RWPE2 (cell line): ENCODE measurements around the gene DLG2.

Source experiments
- ATAC-seq: fragments of 200-7000 bp; cut with Tn5 transposase; 3 replicates; pipeline ENCODE4 v1.9.1; 2021; ENCODE audit warnings: low read depth
- DNase-seq: peaks from one replicate; pipeline ENCODE4 v3.0.0-alpha.2; 2020; ENCODE audit warnings: low spot score
- H3K27ac ChIP-seq: fragments of 450-650 bp; 2 replicates; pipeline ENCODE4 v1.5.1; 2017; ENCODE audit warnings: mild to moderate bottlenecking; ENCODE audit not compliant: poor library complexity, severe bottlenecking
- H3K27me3 ChIP-seq: fragments of 250-450 bp; sonication (Bioruptor Pico); 2 replicates; pipeline ENCODE4 v1.5.1; 2021; ENCODE audit warnings: mild to moderate bottlenecking, moderate library complexity; ENCODE audit not compliant: insufficient read depth, poor library complexity, severe bottlenecking
- H3K36me3 ChIP-seq: fragments of 250-450 bp; sonication (Bioruptor Pico); 2 replicates; pipeline ENCODE4 v1.5.1; 2020; ENCODE audit warnings: low read depth, mild to moderate bottlenecking, moderate library complexity
- H3K4me1 ChIP-seq: fragments of 250-450 bp; sonication (Bioruptor Pico); 2 replicates; pipeline ENCODE4 v1.5.1; 2021; ENCODE audit warnings: mild to moderate bottlenecking, moderate library complexity; ENCODE audit not compliant: insufficient read depth, poor library complexity, severe bottlenecking
- H3K4me3 ChIP-seq: fragments of 250-450 bp; sonication (Bioruptor Pico); 2 replicates; pipeline ENCODE4 v1.5.1; 2021; ENCODE audit warnings: mild to moderate bottlenecking, moderate library complexity; ENCODE audit not compliant: severe bottlenecking
- H3K9me3 ChIP-seq: fragments of 250-450 bp; sonication (Bioruptor Pico); 2 replicates; pipeline ENCODE4 v1.5.1; 2021; ENCODE audit warnings: mild to moderate bottlenecking, moderate library complexity; ENCODE audit not compliant: severe bottlenecking
- CTCF ChIP-seq: fragments of 450-650 bp; IDR thresholded peaks from one replicate; pipeline ENCODE4 v1.5.1; 2017; ENCODE audit warnings: mild to moderate bottlenecking, moderate library complexity; ENCODE audit not compliant: poor library complexity, severe bottlenecking

Gene DLG2

DNA sequence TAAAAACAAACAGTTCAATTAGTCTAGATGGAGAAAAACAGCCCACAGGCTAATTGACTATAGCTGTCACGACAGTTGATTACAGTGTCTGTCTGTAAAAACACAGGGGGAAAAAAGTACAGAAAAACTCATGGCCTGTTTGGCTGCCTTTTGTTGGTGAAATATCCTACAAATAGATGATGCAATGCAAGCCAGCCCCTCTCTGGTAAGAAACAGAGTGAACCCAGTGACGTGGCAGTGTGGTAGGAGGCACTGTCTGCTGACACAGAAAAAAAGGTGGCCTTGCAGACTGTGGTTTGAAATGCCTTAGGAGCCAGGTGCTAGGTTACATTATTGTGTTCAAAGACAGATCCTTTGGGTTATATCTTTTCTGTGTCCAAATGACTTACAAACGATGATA lies 1909.6 kb downstream of the DLG2 start:
- Histone ChIP-seq H3K4me1 (no peaks in the 10 kb centered on the region), H3K27ac (no peak overlapping the region), H3K4me3 (no peak overlapping the region), H3K9me3 (no peaks in the 10 kb centered on the region), H3K36me3 (no peaks in the 10 kb centered on the region), H3K27me3 (no peaks in the 10 kb centered on the region)
- no peak for TF ChIP-seq CTCF
- ATAC-seq (no peak), DNase-seq (no peak)

DNA sequence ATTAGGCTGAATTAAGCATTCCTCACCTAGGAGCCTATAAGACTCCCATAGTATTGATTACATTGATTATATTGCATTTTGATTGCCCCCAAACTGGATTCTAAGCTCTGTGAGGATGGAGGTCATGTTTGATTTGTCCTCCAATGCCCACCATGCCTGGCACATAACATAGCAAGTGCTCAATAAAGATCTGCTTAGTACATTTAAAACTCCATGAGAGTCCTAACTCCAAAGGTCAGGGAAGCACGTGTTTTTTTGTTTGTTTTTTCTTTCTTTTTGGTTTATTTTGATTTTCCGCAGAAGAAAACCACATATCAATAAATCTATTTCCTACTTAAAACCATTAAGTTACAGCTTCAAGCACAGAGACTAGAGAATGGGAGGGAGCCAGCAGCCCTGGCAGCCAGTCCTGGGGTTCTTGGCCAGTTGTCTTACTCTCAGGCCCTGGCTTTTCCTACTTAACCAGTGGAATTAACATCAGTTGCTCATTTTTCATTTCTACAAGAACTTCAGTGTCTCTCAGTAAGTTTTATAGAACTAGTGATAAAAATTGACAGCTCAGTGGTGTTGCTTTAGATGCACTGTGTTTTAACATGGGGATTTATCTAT lies 1911.1 kb downstream of the DLG2 start:
- no peaks in the 10 kb centered on the region for H3K9me3 ChIP-seq
- no peak overlapping the region for H3K4me3 ChIP-seq
- no peak for TF ChIP-seq CTCF
- no peaks in the 10 kb centered on the region for H3K4me1 ChIP-seq
- DNase-seq: no peak
- H3K36me3 ChIP-seq: no peaks in the 10 kb centered on the region
- ATAC-seq: no peak
- no peaks in the 10 kb centered on the region for H3K27me3 ChIP-seq
- no peak overlapping the region for H3K27ac ChIP-seq

GRCh38 chr11:83713708-83714107 lies 1913.4 kb downstream of the DLG2 start:
- TF ChIP-seq CTCF: no peak
- Histone ChIP-seq H3K4me3 (no peak overlapping the region), H3K27me3 (no peaks in the 10 kb centered on the region), H3K36me3 (no peaks in the 10 kb centered on the region), H3K4me1 (no peaks in the 10 kb centered on the region), H3K9me3 (no peaks in the 10 kb centered on the region), H3K27ac (no peak overlapping the region)
- no peak for ATAC-seq
- DNase-seq: no peak

DNA sequence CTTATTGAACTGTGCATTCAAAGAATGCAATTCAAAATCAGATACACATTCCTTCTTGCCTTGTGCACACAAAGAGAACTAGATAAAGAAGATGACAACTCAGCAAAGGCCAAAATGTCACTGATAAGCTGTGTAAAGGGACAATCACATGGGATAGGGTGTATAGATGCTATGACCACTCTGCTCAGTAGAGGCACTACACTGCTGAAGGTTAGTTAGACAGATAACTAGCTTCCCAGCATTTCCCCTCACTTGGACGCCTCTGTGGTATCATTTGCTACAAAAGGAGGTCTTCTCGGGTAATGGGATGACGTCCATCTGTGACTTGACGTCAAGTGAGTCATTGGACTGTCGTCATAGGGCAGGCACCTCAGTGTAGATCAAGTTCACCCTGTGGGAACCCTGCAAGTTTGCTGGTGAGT lies 1916.0 kb downstream of the DLG2 start:
- TF ChIP-seq CTCF: no peak

DNA sequence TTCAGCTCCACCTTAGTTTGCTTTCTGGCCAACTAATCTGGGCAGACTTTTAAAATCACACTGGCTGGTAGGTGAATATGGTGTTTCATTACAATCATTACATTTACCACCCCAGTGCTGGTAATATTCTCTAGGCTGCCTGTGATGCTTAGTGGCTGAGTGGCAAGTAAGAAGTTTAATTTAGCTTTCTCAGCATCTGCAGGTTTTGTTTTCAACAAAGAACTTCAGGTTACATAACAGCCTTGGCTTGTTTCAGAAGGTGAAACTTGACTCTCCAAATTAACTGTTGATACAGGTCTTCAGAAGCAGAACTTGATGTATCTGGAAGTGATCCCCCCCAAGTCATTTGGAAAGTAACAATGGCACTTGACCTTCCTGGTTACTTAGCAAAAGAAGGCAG lies 1917.7 kb downstream of the DLG2 start:
- Histone ChIP-seq H3K9me3 (no peaks in the 10 kb centered on the region), H3K4me1 (no peaks in the 10 kb centered on the region), H3K4me3 (no peak overlapping the region), H3K27ac (no peak overlapping the region), H3K27me3 (no peaks in the 10 kb centered on the region), H3K36me3 (no peaks in the 10 kb centered on the region)
- DNase-seq: no peak
- ATAC-seq: no peak
- no peak for TF ChIP-seq CTCF

More for the DNA sequence above, 1916.0 kb downstream of the DLG2 start:
- no peak overlapping the region for H3K4me3 ChIP-seq
- no peaks in the 10 kb centered on the region for H3K27me3 ChIP-seq
- no peaks in the 10 kb centered on the region for H3K36me3 ChIP-seq
- no peaks in the 10 kb centered on the region for H3K9me3 ChIP-seq
- H3K4me1 ChIP-seq: no peaks in the 10 kb centered on the region
- no peak overlapping the region for H3K27ac ChIP-seq
- no peak for ATAC-seq
- no peak for DNase-seq
